ENCODE data around the gene KCNN4. TPM values are rescaled to one million over a fixed set of nuclear protein-coding genes. Genes with fewer than 3 reads are reported as not detected.
"Not testable (repeated sequence)": the region's sequence is repeated elsewhere in the genome, so short reads cannot be mapped to it uniquely, and the experiment has no call there.

The KCNN4 gene
- total and polyA plus RNA-seq, 2 donors (not counting 1 experiment from before 2014, with no cell fraction given): 107 to 267 TPM

DNA sequence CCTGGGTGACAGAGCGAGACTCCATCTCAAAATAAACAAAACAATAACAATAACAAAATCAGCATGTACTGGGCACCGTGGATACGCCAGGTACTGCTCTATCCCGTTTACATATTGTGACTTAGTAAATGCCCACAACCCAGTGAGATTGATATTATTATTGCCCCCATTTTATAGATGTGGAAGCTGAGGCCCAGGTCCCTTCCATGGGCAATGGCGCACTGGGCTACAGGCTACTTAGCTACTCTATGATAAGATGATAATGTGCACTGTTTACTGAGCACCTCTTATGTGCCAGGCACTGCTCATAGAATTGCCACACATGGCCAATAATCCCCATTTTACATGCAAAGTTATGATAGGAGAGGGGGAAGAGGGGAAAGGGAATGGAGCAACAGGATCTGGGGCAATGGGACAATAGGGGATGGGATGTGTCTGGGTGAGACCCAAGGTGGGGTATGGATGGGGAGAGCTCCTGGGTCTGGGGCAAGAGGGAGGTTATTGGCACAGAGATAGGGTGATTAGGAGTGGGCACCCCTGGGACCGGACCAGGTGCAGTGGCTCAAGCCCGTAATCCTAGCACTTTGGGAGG lies 5.4 kb downstream of the KCNN4 start:
- H3K9ac ChIP-seq (ENCODE audit: low read length): no peak overlapping the region
- ATAC-seq (ENCODE audit: low read depth) (no peak), DNase-seq (no peak)
- TF ChIP-seq EZH2 (IDR thresholded peaks at IDR 0.05; ENCODE audit: borderline replicate concordance, insufficient read depth, low read depth, low read length, poor library complexity, severe bottlenecking): no peak
- TF ChIP-seq, protein P1, sequence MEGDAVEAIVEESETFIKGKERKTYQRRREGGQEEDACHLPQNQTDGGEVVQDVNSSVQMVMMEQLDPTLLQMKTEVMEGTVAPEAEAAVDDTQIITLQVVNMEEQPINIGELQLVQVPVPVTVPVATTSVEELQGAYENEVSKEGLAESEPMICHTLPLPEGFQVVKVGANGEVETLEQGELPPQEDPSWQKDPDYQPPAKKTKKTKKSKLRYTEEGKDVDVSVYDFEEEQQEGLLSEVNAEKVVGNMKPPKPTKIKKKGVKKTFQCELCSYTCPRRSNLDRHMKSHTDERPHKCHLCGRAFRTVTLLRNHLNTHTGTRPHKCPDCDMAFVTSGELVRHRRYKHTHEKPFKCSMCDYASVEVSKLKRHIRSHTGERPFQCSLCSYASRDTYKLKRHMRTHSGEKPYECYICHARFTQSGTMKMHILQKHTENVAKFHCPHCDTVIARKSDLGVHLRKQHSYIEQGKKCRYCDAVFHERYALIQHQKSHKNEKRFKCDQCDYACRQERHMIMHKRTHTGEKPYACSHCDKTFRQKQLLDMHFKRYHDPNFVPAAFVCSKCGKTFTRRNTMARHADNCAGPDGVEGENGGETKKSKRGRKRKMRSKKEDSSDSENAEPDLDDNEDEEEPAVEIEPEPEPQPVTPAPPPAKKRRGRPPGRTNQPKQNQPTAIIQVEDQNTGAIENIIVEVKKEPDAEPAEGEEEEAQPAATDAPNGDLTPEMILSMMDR (IDR thresholded peaks at IDR 0.05): no peak
- H3K36me3 ChIP-seq (replicated peaks in 1 of 2; ENCODE audit: control extremely low read depth in 1 of 2, control insufficient read depth in 1 of 2, extremely low read depth in 1 of 2, insufficient read depth in 2 of 2, low read length in 1 of 2): peaks cover 0 to 50% of the 10 kb centered on the region in 2 experiments
- H3K4me1 ChIP-seq (ENCODE audit: control insufficient read depth in 2 of 2, insufficient read depth in 2 of 2, low read length in 2 of 2): peaks cover 36 to 61% of the 10 kb centered on the region in 2 donors
- peaks cover 95% of the 10 kb centered on the region for H3K79me2 ChIP-seq (ENCODE audit: control insufficient read depth, insufficient read depth, low read length)
- 94% methylated on average over 2 of the region's 7 CpGs for WGBS (ENCODE audit: insufficient coverage)
- CTCF ChIA-PET: interaction anchor here (5.9 to 11.3 kb wide), 3 partner anchors 12 to 30 kb away, joined by 44 to 237 read pairs (median 204); partner anchors contain the start of gene SMG9
- no peak overlapping the region for H3K4me3 ChIP-seq (ENCODE audit: control extremely low read depth in 1 of 5, extremely low read depth in 1 of 5, insufficient read depth in 1 of 5, low read depth in 2 of 5, low read length in 4 of 5)
- no peak overlapping the region for H3K27ac ChIP-seq (ENCODE audit: low read length in 2 of 2)
- Mint-ChIP-seq H3K27me3 (no peaks in the 10 kb centered on the region), H3K9me3 (ENCODE audit: insufficient read depth) (no peaks in the 10 kb centered on the region), H3K4me3 (peak overlapping the region; percentile 17), H3K27ac (peak overlapping the region; percentile 81), H3K4me1 (peaks cover 61% of the 10 kb centered on the region)
- no peak overlapping the region for H2AFZ ChIP-seq (ENCODE audit: insufficient read depth, low read depth, low read length, poor library complexity, severe bottlenecking)
- no peaks in the 10 kb centered on the region for H3K27me3 ChIP-seq (replicated peaks in 1 of 4; ENCODE audit: control extremely low read depth in 1 of 4, control insufficient read depth in 3 of 4, insufficient read depth in 4 of 4, low read length in 3 of 4)
- H4K20me1 ChIP-seq (ENCODE audit: control insufficient read depth, insufficient read depth, low read length, poor library complexity, severe bottlenecking): peaks cover 48% of the 10 kb centered on the region
- POLR2A ChIA-PET: interaction anchor here (6.9 kb wide), 1 partner anchor 9 kb away, joined by 75 read pairs; no protein-coding TSS in a partner anchor
- H3K9me3 ChIP-seq (ENCODE audit: control extremely low read depth in 1 of 3, control insufficient read depth in 2 of 3, insufficient read depth in 1 of 3, low read length in 2 of 3): no peaks in the 10 kb centered on the region
- intact Hi-C loops (cut with micrococcal nuclease): no loop called here
- H3K4me2 ChIP-seq (replicated peaks; ENCODE audit: low read depth, low read length, poor library complexity, severe bottlenecking): no peak overlapping the region

DNA sequence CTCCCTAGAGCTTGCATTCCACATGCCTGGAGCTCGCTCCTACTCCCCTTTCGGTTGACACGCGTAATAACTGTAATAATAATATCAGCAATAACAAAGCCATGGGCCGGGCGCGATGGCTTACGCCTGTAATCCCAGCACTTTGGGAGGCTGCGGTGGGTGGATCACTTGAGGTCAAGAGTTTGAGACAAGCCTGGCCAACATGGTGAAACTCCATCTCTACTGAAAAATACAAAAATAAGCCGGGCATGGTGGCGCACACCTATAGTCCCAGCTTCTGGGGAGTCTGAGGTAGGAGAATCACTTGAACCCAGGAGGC lies 5.9 kb downstream of the KCNN4 start:
- intact Hi-C loops (cut with micrococcal nuclease); H3K9me3 ChIP-seq (ENCODE audit: control extremely low read depth in 1 of 3, control insufficient read depth in 2 of 3, insufficient read depth in 1 of 3, low read length in 2 of 3); H2AFZ ChIP-seq (ENCODE audit: insufficient read depth, low read depth, low read length, poor library complexity, severe bottlenecking); H3K27me3 Mint-ChIP-seq; H3K9me3 Mint-ChIP-seq (ENCODE audit: insufficient read depth); H3K9ac ChIP-seq (ENCODE audit: low read length); H3K4me3 ChIP-seq (ENCODE audit: control extremely low read depth in 1 of 5, extremely low read depth in 1 of 5, insufficient read depth in 1 of 5, low read depth in 2 of 5, low read length in 4 of 5); POLR2A ChIA-PET; H3K27ac ChIP-seq (ENCODE audit: low read length in 2 of 2); H3K4me3 Mint-ChIP-seq; DNase-seq; ATAC-seq (ENCODE audit: low read depth); H3K27me3 ChIP-seq (replicated peaks in 1 of 4; ENCODE audit: control extremely low read depth in 1 of 4, control insufficient read depth in 3 of 4, insufficient read depth in 4 of 4, low read length in 3 of 4); H3K4me2 ChIP-seq (replicated peaks; ENCODE audit: low read depth, low read length, poor library complexity, severe bottlenecking): not testable (repeated sequence)
- CTCF ChIA-PET: interaction anchor here (5.9 to 11.3 kb wide), 3 partner anchors 11 to 30 kb away, joined by 44 to 237 read pairs (median 204); partner anchors contain the start of gene SMG9
- Histone ChIP-seq H3K36me3 (replicated peaks in 1 of 2; ENCODE audit: control extremely low read depth in 1 of 2, control insufficient read depth in 1 of 2, extremely low read depth in 1 of 2, insufficient read depth in 2 of 2, low read length in 1 of 2) (peaks cover 0 to 54% of the 10 kb centered on the region in 2 experiments), H4K20me1 (ENCODE audit: control insufficient read depth, insufficient read depth, low read length, poor library complexity, severe bottlenecking) (peaks cover 53% of the 10 kb centered on the region), H3K4me1 (ENCODE audit: control insufficient read depth in 2 of 2, insufficient read depth in 2 of 2, low read length in 2 of 2) (peaks cover 36 to 58% of the 10 kb centered on the region in 2 donors), H3K79me2 (ENCODE audit: control insufficient read depth, insufficient read depth, low read length) (peaks cover 90% of the 10 kb centered on the region)
- WGBS (ENCODE audit: insufficient coverage): no CpG with 5 or more reads among the region's 11 CpGs
- peak overlapping the region; percentile 10 for H3K27ac Mint-ChIP-seq
- peaks cover 59% of the 10 kb centered on the region for H3K4me1 Mint-ChIP-seq

Measured in B cell (primary cell).